ENCODE data around the gene JARID2. TPM values are rescaled to one million over a fixed set of nuclear protein-coding genes. Genes with fewer than 3 reads are reported as not detected.
A peak's percentile ranks its signal among the peaks of the same experiment; 100 is the strongest.

JARID2 gene
- total and polyA plus RNA-seq, 4 donors, result 1.4 to 12.3 (median 3.4) TPM

DNA sequence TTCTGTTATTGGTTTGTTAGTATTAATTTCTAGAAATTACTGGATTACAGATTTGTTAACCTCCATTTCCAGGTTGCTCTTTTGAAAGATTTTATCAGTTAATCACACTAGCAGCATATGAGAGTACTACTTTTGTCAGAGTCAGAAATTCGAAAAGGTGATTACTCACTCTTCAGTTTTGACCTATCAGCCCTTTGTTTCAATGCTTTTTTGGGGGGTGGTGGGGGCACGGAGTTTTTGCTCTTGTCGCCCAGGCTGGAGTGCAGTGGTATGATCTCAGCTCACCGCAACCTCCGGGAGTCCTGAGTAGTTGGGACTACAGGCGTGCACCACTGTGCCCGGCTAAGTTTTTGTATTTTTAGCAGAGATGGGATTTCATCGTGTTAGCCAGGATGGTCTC is 149.2 kb downstream of the JARID2 start:
- no peaks in the 10 kb centered on the region for H3K9me3 ChIP-seq (ENCODE audit: control insufficient read depth in 4 of 4, low read length in 3 of 4)
- no peaks in the 10 kb centered on the region for H3K36me3 ChIP-seq (ENCODE audit: control insufficient read depth in 4 of 4, insufficient read depth in 3 of 4, low read depth in 1 of 4, low read length in 3 of 4)
- no peaks in the 10 kb centered on the region for H3K27me3 ChIP-seq (ENCODE audit: control insufficient read depth in 4 of 4, insufficient read depth in 4 of 4, low read length in 3 of 4)
- DNase-seq (ENCODE audit: low spot score), result no peak
- WGBS, result 96% methylated on average over 8 of the region's 8 CpGs
- no peak overlapping the region for H3K9ac ChIP-seq (ENCODE audit: low read depth in 1 of 2, low read length in 2 of 2)
- no peak for TF ChIP-seq JUND (IDR thresholded peaks at IDR 0.05)
- H3K27ac ChIP-seq (ENCODE audit: low read depth in 1 of 2, low read length in 2 of 2), result no peak overlapping the region
- peaks cover 13 to 31% (median 26%) of the 10 kb centered on the region in 4 donors for H3K4me1 ChIP-seq (ENCODE audit: control insufficient read depth in 4 of 4, insufficient read depth in 4 of 4, low read length in 3 of 4)
- no peak overlapping the region for H3K4me3 ChIP-seq (ENCODE audit: low read depth in 1 of 3, low read length in 3 of 3)

DNA sequence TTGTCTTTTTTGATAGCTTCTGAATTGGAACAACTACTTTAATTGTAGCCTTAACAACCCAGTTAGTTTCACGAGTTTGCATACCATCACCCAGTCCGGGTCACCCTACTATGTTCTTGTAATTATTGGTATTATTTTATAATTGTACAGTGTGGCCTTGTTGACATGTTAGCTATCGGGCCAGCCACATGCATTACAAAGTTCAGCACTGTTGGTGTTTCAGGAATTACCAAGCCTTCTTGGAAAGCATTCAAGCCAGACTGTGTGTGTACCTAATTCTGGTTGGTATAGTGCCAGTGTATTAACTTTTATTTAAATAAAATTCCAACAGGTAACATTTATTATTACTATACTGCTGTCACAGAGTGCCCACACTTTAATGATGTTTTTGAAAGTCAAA is 150.9 kb downstream of the JARID2 start:
- H3K27me3 ChIP-seq (ENCODE audit: control insufficient read depth in 4 of 4, insufficient read depth in 4 of 4, low read length in 3 of 4), result no peaks in the 10 kb centered on the region
- no peak overlapping the region for H3K9ac ChIP-seq (ENCODE audit: low read depth in 1 of 2, low read length in 2 of 2)
- H3K27ac ChIP-seq (ENCODE audit: low read depth in 1 of 2, low read length in 2 of 2), result peak overlapping the region; percentile 43 to 77
- 32% methylated on average over 3 of the region's 3 CpGs for WGBS
- TF ChIP-seq FOXA1 (IDR thresholded peaks at IDR 0.05) (peak; percentile 85), HNF4A (conservative IDR thresholded peaks at IDR 0.05) (peak; percentile 77 to 87), HNF4G (IDR thresholded peaks at IDR 0.05) (peak; percentile 33), SP1 (IDR thresholded peaks at IDR 0.05) (peak; percentile 58), GABPA (IDR thresholded peaks at IDR 0.05 in 1 of 2, conservative IDR thresholded peaks at IDR 0.05 in 1 of 2) (no peak), REST (IDR thresholded peaks at IDR 0.05) (no peak), FOXA2 (IDR thresholded peaks at IDR 0.05) (peak; percentile 87), YY1 (IDR thresholded peaks at IDR 0.05) (peak; percentile 43), RXRA (IDR thresholded peaks at IDR 0.05) (peak; percentile 22 to 74), RAD21 (IDR thresholded peaks at IDR 0.05) (peak in 1 of 2 donors; percentile 11), TAF1 (conservative IDR thresholded peaks at IDR 0.05) (no peak), JUND (IDR thresholded peaks at IDR 0.05) (peak in 1 of 2 donors; percentile 51)
- TF ChIP-seq, protein P1, sequence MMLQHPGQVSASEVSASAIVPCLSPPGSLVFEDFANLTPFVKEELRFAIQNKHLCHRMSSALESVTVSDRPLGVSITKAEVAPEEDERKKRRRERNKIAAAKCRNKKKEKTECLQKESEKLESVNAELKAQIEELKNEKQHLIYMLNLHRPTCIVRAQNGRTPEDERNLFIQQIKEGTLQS (IDR thresholded peaks at IDR 0.05), result no peak
- TF ChIP-seq, protein P2, sequence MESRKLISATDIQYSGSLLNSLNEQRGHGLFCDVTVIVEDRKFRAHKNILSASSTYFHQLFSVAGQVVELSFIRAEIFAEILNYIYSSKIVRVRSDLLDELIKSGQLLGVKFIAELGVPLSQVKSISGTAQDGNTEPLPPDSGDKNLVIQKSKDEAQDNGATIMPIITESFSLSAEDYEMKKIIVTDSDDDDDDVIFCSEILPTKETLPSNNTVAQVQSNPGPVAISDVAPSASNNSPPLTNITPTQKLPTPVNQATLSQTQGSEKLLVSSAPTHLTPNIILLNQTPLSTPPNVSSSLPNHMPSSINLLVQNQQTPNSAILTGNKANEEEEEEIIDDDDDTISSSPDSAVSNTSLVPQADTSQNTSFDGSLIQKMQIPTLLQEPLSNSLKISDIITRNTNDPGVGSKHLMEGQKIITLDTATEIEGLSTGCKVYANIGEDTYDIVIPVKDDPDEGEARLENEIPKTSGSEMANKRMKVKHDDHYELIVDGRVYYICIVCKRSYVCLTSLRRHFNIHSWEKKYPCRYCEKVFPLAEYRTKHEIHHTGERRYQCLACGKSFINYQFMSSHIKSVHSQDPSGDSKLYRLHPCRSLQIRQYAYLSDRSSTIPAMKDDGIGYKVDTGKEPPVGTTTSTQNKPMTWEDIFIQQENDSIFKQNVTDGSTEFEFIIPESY (IDR thresholded peaks at IDR 0.05), result no peak
- TF ChIP-seq, protein P3, sequence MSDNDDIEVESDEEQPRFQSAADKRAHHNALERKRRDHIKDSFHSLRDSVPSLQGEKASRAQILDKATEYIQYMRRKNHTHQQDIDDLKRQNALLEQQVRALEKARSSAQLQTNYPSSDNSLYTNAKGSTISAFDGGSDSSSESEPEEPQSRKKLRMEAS (IDR thresholded peaks at IDR 0.05), result peak; percentile 65
- no peaks in the 10 kb centered on the region for H3K9me3 ChIP-seq (ENCODE audit: control insufficient read depth in 4 of 4, low read length in 3 of 4)
- DNase-seq (ENCODE audit: low spot score), result no peak
- H3K36me3 ChIP-seq (ENCODE audit: control insufficient read depth in 4 of 4, insufficient read depth in 3 of 4, low read depth in 1 of 4, low read length in 3 of 4), result no peaks in the 10 kb centered on the region
- no peak overlapping the region for H3K4me3 ChIP-seq (ENCODE audit: low read depth in 1 of 3, low read length in 3 of 3)
- H3K4me1 ChIP-seq (ENCODE audit: control insufficient read depth in 4 of 4, insufficient read depth in 4 of 4, low read length in 3 of 4), result peaks cover 17 to 37% (median 31%) of the 10 kb centered on the region in 4 donors

Measured in liver (tissue), 9 donors.